NK-92 (cell line): ENCODE data around the gene PALLD.
"Not testable (repeated sequence)": the region's sequence is repeated elsewhere in the genome, so short reads cannot be mapped to it uniquely, and the experiment has no call there.

ENCODE experiments used
- DNase-seq: peaks from one replicate; lab custom pipeline; 2025; ENCODE audit not compliant: unreplicated experiment; lab: John Stamatoyannopoulos, UW

PALLD gene

GRCh38 chr4:168777277-168777965 is 280.6 kb downstream of the PALLD start:
- no peak for DNase-seq

- no peak for DNase-seq
Measured at GRCh38 chr4:168781341-168781740, 284.5 kb downstream of the PALLD start.

- no peak for DNase-seq
Measured at GRCh38 chr4:168781926-168782325, 285.1 kb downstream of the PALLD start.

GRCh38 chr4:168782439-168782838 is 285.6 kb downstream of the PALLD start:
- DNase-seq = no peak

- DNase-seq = no peak
Measured at GRCh38 chr4:168784786-168785461, 288.1 kb downstream of the PALLD start.

GRCh38 chr4:168787334-168787733 is 290.5 kb downstream of the PALLD start:
- no peak for DNase-seq

GRCh38 chr4:168787801-168788595 is 291.1 kb downstream of the PALLD start:
- no peak for DNase-seq

- no peak for DNase-seq
Measured at GRCh38 chr4:168790898-168791297, 294.0 kb downstream of the PALLD start.

- DNase-seq = no peak
Measured at GRCh38 chr4:168791376-168791775, 294.5 kb downstream of the PALLD start.

GRCh38 chr4:168793542-168793941 is 296.7 kb downstream of the PALLD start:
- DNase-seq = no peak

- DNase-seq = no peak
Measured at GRCh38 chr4:168794092-168794707, 297.3 kb downstream of the PALLD start.

GRCh38 chr4:168794881-168795280 is 298.0 kb downstream of the PALLD start:
- DNase-seq = no peak

- no peak for DNase-seq
Measured at GRCh38 chr4:168795346-168795745, 298.5 kb downstream of the PALLD start.

GRCh38 chr4:168796362-168797106 is 299.7 kb downstream of the PALLD start:
- DNase-seq = no peak

- DNase-seq = no peak
Measured at GRCh38 chr4:168797194-168797593, 300.3 kb downstream of the PALLD start.

GRCh38 chr4:168797738-168798375 is 301.0 kb downstream of the PALLD start:
- no peak for DNase-seq

- DNase-seq = no peak
Measured at GRCh38 chr4:168800926-168801325, 304.1 kb downstream of the PALLD start.

GRCh38 chr4:168802222-168802621 is 305.4 kb downstream of the PALLD start:
- DNase-seq = no peak

- not testable (repeated sequence) for DNase-seq
Measured at GRCh38 chr4:168803052-168803451, 306.2 kb downstream of the PALLD start.

- no peak for DNase-seq
Measured at GRCh38 chr4:168803732-168804131, 306.9 kb downstream of the PALLD start.
